Left kidney (tissue), 2 donors: Measurements from ENCODE around the gene SLC26A8. TPM values are rescaled to one million over a fixed set of nuclear protein-coding genes. Genes with fewer than 3 reads are reported as not detected.
A peak's percentile ranks its signal among the peaks of the same experiment; 100 is the strongest.
"Not testable (repeated sequence)": the region's sequence is repeated elsewhere in the genome, so short reads cannot be mapped to it uniquely, and the experiment has no call there.

ENCODE experiments used
- DNase-seq: peaks from one replicate; pipeline ENCODE4 v3.0.0-alpha.2; 2013
- polyA plus RNA-seq: library from polyadenylated mRNA; unstranded; fragments of 120-200 nt; gene quantifications from one replicate; pipeline ENCODE4 v1.2.1, GENCODE V29; 2013; ENCODE audit not compliant: insufficient read length

Gene SLC26A8
- polyA plus RNA-seq, 1 donor: 0.47 TPM

- no peak for DNase-seq
Observed at GRCh38 chr6:36050947-36051710, 26.7 kb upstream of the SLC26A8 start.

GRCh38 chr6:36050305-36050704 lies 25.9 kb upstream of the SLC26A8 start:
- no peak for DNase-seq

DNA sequence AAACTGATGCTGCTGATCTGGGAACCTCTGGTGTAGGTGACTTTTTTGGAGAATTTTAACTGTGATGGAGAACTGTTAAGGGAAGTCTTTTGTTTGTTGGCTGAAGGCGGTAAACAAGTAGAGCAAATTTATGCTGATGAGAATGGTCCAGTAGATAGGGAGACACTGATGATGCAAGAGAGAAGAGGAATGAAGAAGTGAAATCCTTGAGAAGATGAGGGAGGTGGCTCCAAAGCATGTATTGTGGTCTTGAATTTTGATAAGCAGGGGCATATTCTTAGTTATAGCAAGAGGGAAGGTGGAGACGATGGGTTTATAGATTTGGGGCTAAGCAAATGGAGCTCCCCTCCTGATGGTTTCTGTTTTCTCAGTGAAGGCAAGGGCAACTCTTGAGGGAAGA lies 25.1 kb upstream of the SLC26A8 start:
- no peak for DNase-seq

DNA sequence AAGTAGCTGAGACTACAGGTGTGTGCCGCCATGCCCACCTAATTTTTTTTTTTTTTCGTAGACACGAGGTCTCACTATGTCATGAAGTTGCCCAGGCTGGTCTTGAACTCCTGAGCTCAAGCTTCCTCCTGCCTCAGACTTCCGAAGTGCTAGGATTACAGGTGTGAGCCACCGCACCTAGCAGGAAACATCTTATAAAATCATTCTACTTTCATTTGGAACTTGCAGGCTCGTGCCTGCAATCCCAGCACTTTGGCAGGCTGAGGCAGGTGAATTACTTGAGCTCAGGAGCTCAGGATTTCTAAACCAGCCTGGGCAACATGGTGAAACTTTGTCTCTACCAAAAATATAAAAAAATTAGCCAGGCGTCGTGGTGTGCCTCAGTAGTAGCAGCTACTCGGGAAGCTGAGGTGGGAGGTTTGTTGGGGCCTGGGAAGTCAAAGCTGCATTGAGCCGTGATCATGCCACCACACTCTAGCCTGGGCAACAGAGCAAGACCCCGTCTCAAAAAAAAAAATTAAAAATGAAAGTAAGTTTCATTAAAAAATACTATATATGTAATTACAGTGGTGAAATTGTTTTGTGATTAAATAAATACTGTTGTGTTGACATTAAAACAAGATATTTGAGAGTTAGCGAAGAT lies 18.3 kb upstream of the SLC26A8 start:
- no peak for DNase-seq

GRCh38 chr6:36040958-36041357 lies 16.5 kb upstream of the SLC26A8 start:
- DNase-seq: no peak

GRCh38 chr6:36039112-36039511 lies 14.7 kb upstream of the SLC26A8 start:
- no peak for DNase-seq

DNA sequence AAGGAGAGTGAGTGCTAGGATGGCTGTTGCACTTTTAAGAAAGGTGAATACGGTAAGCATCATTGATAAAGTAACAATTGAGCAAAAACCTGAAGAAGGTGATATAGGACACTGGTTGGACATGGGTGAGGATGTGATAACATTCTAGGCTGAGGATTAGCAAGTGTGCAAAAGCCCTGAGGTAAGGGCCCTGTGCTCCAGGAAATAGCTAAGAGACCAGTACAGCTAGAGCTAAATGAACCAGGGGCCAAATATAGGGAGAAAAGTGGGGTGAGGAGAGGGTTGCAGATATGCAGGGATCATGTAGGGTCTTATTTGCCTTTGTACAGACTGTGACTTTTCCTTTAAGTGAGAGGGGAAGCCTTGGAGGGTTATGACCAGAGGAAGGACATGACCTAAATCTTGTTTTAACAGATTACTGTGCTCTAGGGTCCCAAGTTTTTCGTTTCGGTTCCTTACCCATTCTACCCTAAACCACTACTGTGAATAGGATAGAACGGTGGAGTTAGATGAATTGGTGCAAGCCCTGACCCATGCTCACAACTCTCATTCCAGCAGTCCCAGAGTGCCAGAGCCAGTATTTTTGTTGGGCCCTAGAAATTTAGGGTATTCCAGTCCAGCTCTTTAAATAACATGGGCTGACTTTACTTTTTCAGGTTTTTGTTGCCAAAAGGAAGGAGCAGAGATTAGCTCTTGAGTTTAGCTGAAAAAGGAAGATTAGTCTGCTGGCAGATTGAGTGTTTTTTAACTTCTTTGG lies 13.9 kb upstream of the SLC26A8 start:
- DNase-seq: no peak

DNA sequence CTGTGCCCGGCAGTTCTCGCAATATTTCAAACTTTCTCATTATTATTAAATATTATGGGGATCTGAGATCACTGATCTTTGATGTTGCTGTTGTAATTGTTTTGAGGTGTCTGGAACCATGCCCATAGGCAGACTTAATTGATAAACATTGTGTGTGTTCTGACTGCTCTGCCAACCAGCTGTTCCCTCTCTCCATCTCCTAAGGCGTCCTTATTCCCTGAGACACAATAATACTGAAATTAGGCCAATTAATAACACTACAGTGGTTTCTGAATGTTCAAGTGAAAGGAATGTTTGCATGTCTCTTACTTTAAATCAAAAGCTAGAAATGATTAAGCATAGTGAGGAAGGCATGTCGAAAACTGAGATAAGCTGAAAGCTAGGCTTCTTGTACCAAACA lies 10.8 kb upstream of the SLC26A8 start:
- DNase-seq: no peak

DNA sequence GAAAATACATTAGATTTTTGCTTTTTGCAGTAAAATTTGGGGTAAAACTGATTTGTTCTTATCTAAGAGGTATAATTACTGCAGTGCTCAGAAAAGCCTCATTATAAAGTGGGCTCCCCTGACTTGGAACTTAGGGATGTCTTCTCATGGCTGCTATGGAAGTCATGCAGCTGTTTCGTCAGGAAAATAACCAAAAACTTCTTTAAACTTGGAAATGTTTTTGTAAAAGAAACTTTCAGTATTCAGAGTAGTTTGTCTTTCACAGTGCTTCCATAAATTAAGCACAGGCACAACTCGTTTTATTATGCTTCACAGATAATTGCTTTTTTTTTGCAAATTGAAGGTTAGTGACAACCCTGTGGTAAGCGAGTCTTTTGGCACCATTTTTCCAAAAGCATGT lies 10.0 kb upstream of the SLC26A8 start:
- no peak for DNase-seq

GRCh38 chr6:36033935-36034334 lies 9.5 kb upstream of the SLC26A8 start:
- DNase-seq: no peak

DNA sequence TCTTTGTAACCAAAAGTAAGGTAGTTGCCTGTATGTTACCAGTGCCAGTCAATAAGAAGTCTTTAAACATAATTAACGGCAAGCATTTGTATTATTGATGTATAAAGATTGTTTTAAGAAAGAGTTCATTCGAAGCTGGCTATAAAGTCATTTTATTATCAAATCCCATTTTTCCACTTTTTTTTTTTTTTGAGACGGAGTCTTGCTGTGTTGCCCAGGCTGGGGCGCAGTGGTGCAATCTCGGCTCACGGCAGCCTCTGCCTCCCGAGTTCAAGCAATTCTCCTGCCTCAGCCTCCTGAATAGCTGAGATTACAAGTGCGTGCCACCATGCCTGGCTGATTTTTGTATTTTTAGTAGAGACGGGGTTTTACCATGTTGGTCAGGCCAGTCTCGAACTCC lies 8.7 kb upstream of the SLC26A8 start:
- DNase-seq: not testable (repeated sequence)

GRCh38 chr6:36032261-36032660 lies 7.8 kb upstream of the SLC26A8 start:
- DNase-seq: no peak

DNA sequence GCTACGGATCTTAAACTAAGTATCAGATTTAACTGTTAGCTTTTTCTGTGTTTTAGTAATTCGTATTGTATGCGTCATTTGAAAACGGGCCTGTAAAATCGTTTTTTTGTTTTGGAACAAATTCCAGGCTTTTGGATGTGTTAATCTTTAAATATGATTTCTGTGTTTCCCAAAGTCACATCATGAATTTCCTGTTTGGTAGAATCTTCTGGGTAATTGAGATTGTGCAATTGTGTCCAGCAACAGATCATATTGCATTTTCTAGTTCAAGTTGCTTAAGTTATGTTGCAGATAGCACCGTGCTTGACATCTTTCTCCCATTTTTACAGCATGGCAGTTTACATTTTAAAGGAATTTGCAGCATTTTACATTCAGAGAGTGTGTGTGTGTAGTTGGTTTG lies 5.0 kb upstream of the SLC26A8 start:
- DNase-seq: no peak

GRCh38 chr6:36028877-36029324 lies 4.5 kb upstream of the SLC26A8 start:
- peak; percentile 55 for DNase-seq

DNA sequence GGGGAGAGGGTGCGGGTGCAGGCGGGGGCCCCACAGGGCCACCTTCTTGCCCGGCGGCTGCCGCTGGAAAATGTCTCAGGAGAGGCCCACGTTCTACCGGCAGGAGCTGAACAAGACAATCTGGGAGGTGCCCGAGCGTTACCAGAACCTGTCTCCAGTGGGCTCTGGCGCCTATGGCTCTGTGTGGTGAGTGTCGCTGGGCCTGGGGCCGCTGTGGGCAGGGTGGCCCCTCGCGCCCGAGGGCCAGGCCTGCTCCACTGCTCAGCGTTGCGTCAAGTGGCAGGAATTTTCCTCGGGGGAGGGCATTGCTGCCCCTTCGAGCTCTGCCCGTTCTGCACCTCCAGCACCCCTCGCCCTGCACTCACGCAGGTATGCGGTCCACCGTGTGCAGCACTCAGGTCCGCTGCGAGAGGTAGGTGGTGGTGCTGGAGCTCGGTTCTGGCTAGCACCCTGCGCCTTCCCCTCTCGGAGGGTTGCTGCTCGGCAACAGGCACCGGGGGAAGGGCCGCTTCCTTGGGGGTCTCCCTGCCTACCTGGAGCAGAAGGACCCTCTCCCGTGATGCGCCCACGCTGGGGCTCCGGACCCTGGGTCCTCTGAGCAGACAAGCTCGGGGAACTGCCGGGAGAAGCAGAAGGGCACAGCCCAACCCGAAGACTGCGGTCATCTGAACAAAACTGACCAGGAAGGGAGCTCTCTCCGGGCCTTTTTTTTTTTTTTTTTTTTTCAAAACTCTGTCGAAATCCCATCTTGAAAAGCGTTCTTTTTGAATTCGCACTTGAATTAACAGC lies 3.8 kb upstream of the SLC26A8 start:
- DNase-seq: no peak

GRCh38 chr6:36027501-36028087 lies 3.2 kb upstream of the SLC26A8 start, which contains the start of gene MAPK14:
TSS of gene MAPK14 (plus strand) at chr6:36027808. CDS start at chr6:36028158, 350 bp downstream.
- DNase-seq: peak; percentile 100

- DNase-seq: no peak
Observed at GRCh38 chr6:36025932-36026327, 1.5 kb upstream of the SLC26A8 start.

- DNase-seq: no peak
Observed at GRCh38 chr6:36025260-36025931, 955 bp upstream of the SLC26A8 start.

DNA sequence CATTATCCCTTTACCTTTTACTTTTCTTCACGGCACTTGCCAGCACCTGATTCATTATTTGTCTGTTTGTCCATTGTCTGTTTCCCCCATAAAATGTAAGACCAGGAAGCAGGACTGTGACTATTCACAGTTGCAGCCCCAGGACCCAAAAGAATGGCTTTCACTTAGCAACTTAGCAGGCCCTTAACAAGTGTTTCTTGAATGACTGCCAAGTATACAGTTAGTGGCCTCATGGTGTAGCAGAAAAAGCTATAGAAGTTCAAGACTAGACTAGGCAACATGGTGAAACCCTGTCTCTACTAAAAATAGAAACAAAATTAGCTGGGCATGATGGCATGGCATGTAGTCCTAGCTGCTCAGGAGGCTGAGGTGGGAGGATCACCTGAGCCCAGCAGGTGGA lies 4.3 kb downstream of the SLC26A8 start:
- DNase-seq: no peak

DNA sequence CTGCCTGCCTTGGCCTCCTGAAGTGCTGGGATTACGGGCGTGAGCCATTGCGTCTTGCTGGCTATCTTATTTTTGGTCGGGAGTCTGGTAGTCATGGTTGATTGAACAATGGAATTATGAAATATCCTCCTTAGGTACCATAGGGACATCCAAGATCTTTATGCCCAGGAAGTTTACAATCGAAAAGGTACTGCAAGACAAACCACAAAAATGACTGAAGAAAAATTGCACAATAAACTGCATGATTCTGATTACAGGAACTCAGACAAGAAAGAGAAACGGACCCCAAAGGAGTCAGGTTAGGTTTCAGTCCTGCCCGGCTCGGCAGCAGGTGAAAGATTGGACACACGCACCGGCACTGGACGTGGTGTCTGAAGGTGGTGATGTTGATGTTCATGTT lies 5.3 kb downstream of the SLC26A8 start:
- no peak for DNase-seq

GRCh38 chr6:36018339-36018738 lies 6.1 kb downstream of the SLC26A8 start:
- no peak for DNase-seq
